Measurements from ENCODE around the gene UCK1.

UCK1 gene

GRCh38 chr9:131475956-131476776 is 54.9 kb downstream of the UCK1 start:
- DNase-seq, result no peak

DNA sequence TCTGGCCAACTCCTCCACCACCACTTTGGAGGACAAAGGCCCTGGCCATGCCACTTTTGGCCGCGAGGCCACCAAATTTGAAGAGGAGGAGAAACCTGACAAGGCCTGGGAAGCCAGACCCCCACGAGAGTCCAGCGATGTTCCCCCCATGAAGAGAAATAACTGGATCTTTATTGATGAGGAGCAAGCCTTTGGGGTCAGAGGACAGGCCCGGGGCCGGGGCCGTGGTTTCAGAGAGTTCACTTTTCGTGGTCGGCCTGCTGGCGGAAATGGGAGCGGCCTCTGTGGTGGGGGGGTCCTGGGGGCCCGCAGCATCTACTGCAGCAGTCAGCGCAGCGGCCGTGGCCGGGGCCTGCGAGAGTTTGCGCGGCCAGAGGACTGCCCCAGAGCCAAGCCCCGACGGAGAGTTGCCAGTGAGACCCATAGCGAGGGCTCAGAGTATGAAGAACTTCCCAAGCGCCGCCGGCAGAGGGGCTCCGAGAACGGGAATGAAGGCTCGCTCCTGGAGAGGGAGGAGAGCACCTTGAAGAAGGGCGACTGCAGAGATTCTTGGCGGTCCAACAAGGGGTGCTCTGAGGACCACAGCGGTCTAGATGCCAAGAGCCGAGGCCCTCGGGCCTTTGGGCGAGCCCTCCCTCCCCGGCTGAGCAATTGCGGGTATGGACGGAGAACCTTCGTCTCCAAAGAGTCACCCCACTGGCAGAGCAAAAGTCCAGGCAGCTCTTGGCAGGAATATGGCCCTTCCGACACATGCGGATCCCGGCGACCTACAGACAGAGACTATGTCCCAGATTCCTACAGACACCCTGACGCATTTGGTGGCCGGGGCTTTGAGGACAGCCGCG is 55.7 kb downstream of the UCK1 start:
- no peak for DNase-seq

GRCh38 chr9:131474711-131475110 is 56.4 kb downstream of the UCK1 start:
- no peak for DNase-seq

DNA sequence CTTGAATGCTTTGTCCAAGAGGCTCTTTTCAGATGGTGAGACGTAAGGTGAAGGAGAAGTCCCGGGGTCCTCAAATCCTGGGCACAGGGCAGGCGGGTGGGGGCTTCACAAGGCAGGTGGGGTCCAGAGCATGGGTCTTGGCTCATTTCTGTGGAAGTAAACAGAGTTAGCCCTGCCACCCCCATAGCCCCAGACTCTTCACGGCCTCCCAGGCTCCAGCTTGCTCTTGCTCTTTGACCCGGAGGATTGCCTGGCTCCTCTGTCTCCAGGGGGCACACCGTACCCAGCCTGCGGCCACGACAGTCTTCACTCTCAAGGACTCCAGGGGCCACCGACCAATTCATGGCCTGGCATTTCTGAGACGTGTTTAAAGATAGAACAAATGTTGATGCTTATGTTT is 57.2 kb downstream of the UCK1 start:
- DNase-seq, result no peak

All from MV-4-11 (cell line).